ENCODE measurements around the gene LTBP2.
"Not testable (repeated sequence)": the region's sequence is repeated elsewhere in the genome, so short reads cannot be mapped to it uniquely, and the experiment has no call there.

Gene LTBP2

GRCh38 chr14:74545386-74545785, 66.7 kb downstream of the LTBP2 start:
- no peak for DNase-seq (ENCODE audit: insufficient read length, low spot score)
- no peak for FAIRE-seq
- no peak for TF ChIP-seq POLR2A (IDR thresholded peaks at IDR 0.05; ENCODE audit: low read depth, low read length)

GRCh38 chr14:74543771-74544438, 68.1 kb downstream of the LTBP2 start:
- no peak for FAIRE-seq
- TF ChIP-seq POLR2A (IDR thresholded peaks at IDR 0.05; ENCODE audit: low read depth, low read length): no peak

GRCh38 chr14:74542056-74542685, 69.9 kb downstream of the LTBP2 start:
- no peak for TF ChIP-seq POLR2A (IDR thresholded peaks at IDR 0.05; ENCODE audit: low read depth, low read length)
- FAIRE-seq (no peak), DNase-seq (ENCODE audit: insufficient read length, low spot score) (no peak)

More at GRCh38 chr14:74543771-74544438, 68.1 kb downstream of the LTBP2 start:
- no peak for DNase-seq (ENCODE audit: insufficient read length, low spot score)

- DNase-seq (ENCODE audit: insufficient read length, low spot score): no peak
- no peak for FAIRE-seq
- TF ChIP-seq POLR2A (IDR thresholded peaks at IDR 0.05; ENCODE audit: low read depth, low read length): no peak
Observed at GRCh38 chr14:74541225-74541624, 70.8 kb downstream of the LTBP2 start.

GRCh38 chr14:74539503-74539902, 72.5 kb downstream of the LTBP2 start:
- DNase-seq (ENCODE audit: insufficient read length, low spot score) (no peak), FAIRE-seq (no peak)
- TF ChIP-seq POLR2A (IDR thresholded peaks at IDR 0.05; ENCODE audit: low read depth, low read length): no peak

GRCh38 chr14:74538411-74539391, 73.3 kb downstream of the LTBP2 start:
- no peak for TF ChIP-seq POLR2A (IDR thresholded peaks at IDR 0.05; ENCODE audit: low read depth, low read length)
- FAIRE-seq: no peak
- no peak for DNase-seq (ENCODE audit: insufficient read length, low spot score)

- DNase-seq (ENCODE audit: insufficient read length, low spot score); FAIRE-seq: not testable (repeated sequence)
Observed at GRCh38 chr14:74536336-74536735, 75.7 kb downstream of the LTBP2 start.

GRCh38 chr14:74535756-74536325, 76.2 kb downstream of the LTBP2 start:
- TF ChIP-seq POLR2A (IDR thresholded peaks at IDR 0.05; ENCODE audit: low read depth, low read length): no peak
- no peak for FAIRE-seq

GRCh38 chr14:74533576-74533975, 78.5 kb downstream of the LTBP2 start:
- no peak for TF ChIP-seq POLR2A (IDR thresholded peaks at IDR 0.05; ENCODE audit: low read depth, low read length)
- DNase-seq (ENCODE audit: insufficient read length, low spot score): no peak
- FAIRE-seq: no peak

More at GRCh38 chr14:74535756-74536325, 76.2 kb downstream of the LTBP2 start:
- DNase-seq (ENCODE audit: insufficient read length, low spot score): no peak

- FAIRE-seq: no peak
- TF ChIP-seq POLR2A (IDR thresholded peaks at IDR 0.05; ENCODE audit: low read depth, low read length): no peak
- DNase-seq (ENCODE audit: insufficient read length, low spot score): no peak
Observed at GRCh38 chr14:74532246-74532645, 79.8 kb downstream of the LTBP2 start.

GRCh38 chr14:74531467-74531866, 80.6 kb downstream of the LTBP2 start:
- DNase-seq (ENCODE audit: insufficient read length, low spot score) (peak; percentile 39), FAIRE-seq (peak; percentile 30)
- TF ChIP-seq POLR2A (IDR thresholded peaks at IDR 0.05; ENCODE audit: low read depth, low read length): no peak

- no peak for DNase-seq (ENCODE audit: insufficient read length, low spot score)
- FAIRE-seq: no peak
- no peak for TF ChIP-seq POLR2A (IDR thresholded peaks at IDR 0.05; ENCODE audit: low read depth, low read length)
Observed at GRCh38 chr14:74531006-74531405, 81.0 kb downstream of the LTBP2 start.

- TF ChIP-seq POLR2A (IDR thresholded peaks at IDR 0.05; ENCODE audit: low read depth, low read length): no peak
- no peak for FAIRE-seq
- DNase-seq (ENCODE audit: insufficient read length, low spot score): no peak
Observed at GRCh38 chr14:74528886-74529285, 83.2 kb downstream of the LTBP2 start.

- DNase-seq (ENCODE audit: insufficient read length, low spot score): no peak
- TF ChIP-seq POLR2A (IDR thresholded peaks at IDR 0.05; ENCODE audit: low read depth, low read length): no peak
- no peak for FAIRE-seq
Observed at GRCh38 chr14:74528406-74528805, 83.6 kb downstream of the LTBP2 start.

Data from H54 (cell line).